Adrenal gland (tissue), 5 donors: ENCODE measurements around the gene STT3B.

Source experiments
- POLR2A ChIP-seq, 2 donors: fragments of 450-650 bp; IDR thresholded peaks; one replicate each; pipeline ENCODE4 v1.6.1; 2017; ENCODE audit warnings: antibody characterized with exemption in 2 of 2, mild to moderate bottlenecking in 2 of 2, moderate library complexity in 1 of 2
- TF ChIP-seq, protein P1 (sequence below), 6 experiments: fragments of 450-650 bp in 4 of 6; fragments of 200-600 bp in 2 of 6; sonication (generic) in 1 of 6; IDR thresholded peaks; 1 replicate in 5 of 6; 2 replicates in 1 of 6; pipeline versions ENCODE4 v1.5.1 to v1.8.0; 2016 to 2021; ENCODE audit warnings: antibody characterized with exemption in 6 of 6, mild to moderate bottlenecking in 2 of 6, moderate library complexity in 1 of 6
- donor health status: DM: no; HTN: no; CAD: no.

GRCh38 chr3:31565288-31565687 is 32.6 kb downstream of the STT3B start:
- TF ChIP-seq, protein P1, sequence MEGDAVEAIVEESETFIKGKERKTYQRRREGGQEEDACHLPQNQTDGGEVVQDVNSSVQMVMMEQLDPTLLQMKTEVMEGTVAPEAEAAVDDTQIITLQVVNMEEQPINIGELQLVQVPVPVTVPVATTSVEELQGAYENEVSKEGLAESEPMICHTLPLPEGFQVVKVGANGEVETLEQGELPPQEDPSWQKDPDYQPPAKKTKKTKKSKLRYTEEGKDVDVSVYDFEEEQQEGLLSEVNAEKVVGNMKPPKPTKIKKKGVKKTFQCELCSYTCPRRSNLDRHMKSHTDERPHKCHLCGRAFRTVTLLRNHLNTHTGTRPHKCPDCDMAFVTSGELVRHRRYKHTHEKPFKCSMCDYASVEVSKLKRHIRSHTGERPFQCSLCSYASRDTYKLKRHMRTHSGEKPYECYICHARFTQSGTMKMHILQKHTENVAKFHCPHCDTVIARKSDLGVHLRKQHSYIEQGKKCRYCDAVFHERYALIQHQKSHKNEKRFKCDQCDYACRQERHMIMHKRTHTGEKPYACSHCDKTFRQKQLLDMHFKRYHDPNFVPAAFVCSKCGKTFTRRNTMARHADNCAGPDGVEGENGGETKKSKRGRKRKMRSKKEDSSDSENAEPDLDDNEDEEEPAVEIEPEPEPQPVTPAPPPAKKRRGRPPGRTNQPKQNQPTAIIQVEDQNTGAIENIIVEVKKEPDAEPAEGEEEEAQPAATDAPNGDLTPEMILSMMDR (IDR thresholded peaks at IDR 0.05): no peak
- no peak for TF ChIP-seq POLR2A (IDR thresholded peaks at IDR 0.05)
